ENCODE data around the gene FAM161B.
A peak's percentile ranks its signal among the peaks of the same experiment; 100 is the strongest.
"Not testable (repeated sequence)": the region's sequence is repeated elsewhere in the genome, so short reads cannot be mapped to it uniquely, and the experiment has no call there.

The FAM161B gene

GRCh38 chr14:73949752-73950734 lies at the start of gene FAM161B, which contains the start of gene COQ6:
FAM161B (minus strand) TSS chr14:73950094; CDS start chr14:73950026, 68 bp downstream.
COQ6 (plus strand) TSS chr14:73950302; CDS start chr14:73950333, 31 bp downstream.
- FAIRE-seq, result peak; percentile 30

DNA sequence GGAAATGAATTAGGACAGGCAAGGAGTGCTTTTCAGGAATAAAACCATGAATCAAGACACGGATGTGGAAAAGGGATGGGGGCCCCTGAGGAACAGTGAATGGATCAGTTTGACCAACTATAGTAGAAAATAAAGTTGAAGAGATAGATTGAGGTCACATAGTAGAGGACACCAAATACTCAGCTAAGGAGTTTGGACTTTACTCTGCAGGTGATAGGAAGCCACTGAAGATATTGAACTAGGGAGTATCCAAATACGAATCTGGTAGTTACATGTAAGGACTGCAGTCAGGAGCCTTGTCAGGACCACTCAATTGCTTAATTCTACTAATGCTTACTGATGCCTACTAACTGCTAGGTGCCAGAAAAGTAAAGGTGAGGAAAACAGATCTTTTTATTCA lies 48.8 kb upstream of the FAM161B start:
- no peak for FAIRE-seq

GRCh38 chr14:73997944-73998447 lies 48.1 kb upstream of the FAM161B start:
- no peak for FAIRE-seq

DNA sequence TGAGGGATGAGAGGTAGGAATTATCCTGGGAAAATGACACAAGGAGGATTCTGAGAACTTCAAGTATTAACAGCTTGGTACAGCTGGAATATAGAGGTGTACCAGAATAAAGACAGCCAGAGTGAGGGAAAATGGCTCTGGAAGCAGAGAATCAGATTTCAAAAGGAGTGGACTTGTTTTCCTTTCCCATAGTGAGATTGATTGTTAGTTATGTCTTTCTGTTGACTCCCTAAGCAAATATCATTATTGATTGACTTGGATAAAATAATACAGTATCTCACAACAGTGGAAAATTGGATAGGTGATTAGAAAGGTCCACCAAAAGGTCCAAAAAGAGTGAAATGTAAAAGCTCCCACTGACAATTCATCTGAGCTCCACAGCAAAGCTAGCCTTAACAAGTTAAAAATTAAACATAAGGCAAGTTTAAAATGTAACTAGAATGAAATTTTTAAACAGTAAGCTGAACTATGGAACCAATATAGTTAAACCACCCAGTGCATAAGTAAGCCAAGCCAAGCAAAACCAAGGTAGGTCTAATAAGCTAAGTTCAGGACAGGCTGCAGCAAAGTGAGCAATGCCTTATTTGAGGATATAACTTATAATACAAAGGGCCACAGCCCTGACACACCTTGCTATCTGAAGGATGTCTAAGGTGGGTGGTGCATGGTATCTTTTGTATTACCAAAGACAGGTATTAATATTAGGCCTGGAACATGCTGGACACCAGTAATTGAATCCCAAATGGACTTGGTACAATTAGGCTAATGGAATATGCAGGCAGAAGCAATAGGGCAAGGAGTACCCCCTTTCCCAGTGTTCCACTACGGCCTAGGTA lies 47.4 kb upstream of the FAM161B start:
- no peak for FAIRE-seq

DNA sequence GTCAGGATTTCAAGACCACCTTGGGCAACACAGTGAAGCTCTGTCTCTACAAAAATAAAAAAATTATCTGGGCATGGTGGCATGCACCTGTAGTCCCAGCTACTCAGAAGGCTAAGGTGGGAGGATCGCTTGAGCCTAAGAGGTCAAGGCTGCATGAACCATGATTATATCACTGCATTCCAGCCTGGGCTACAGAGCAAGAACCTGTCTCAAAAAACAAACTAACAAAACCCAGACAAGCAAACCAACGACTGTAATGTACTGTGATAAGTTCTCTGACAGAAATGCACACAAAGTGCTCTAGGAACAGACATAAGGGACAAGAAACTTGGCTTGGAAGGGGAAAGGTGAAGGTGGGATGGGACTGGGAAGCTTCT lies 46.8 kb upstream of the FAM161B start:
- no peak for FAIRE-seq

- FAIRE-seq, result no peak
Measured at GRCh38 chr14:73995977-73996378, 46.1 kb upstream of the FAM161B start.

- not testable (repeated sequence) for FAIRE-seq
Measured at GRCh38 chr14:73994926-73995325, 45.0 kb upstream of the FAM161B start.

GRCh38 chr14:73991092-73991491 lies 41.2 kb upstream of the FAM161B start:
- no peak for FAIRE-seq

GRCh38 chr14:73988656-73989055 lies 38.8 kb upstream of the FAM161B start:
- not testable (repeated sequence) for FAIRE-seq

GRCh38 chr14:73988065-73988464 lies 38.2 kb upstream of the FAM161B start:
- no peak for FAIRE-seq

DNA sequence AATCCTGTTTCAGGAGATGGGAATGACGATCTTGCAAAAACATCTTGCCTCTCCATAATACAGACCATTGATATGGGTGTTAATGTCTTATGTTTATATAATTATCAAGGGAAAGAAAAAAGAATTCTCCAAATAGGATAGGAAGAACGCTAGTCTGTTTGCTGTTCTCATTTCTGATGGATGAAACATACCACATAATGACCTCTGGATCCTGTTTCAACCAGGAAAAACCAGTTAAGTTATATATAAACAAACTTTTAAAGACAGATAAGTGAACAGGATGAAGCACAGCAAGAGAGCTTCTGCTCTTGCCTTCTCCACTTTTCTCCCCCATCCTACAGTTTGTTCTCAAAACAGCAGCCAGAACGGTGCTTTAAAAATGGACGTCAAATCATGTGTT lies 28.0 kb upstream of the FAM161B start:
- FAIRE-seq, result no peak

DNA sequence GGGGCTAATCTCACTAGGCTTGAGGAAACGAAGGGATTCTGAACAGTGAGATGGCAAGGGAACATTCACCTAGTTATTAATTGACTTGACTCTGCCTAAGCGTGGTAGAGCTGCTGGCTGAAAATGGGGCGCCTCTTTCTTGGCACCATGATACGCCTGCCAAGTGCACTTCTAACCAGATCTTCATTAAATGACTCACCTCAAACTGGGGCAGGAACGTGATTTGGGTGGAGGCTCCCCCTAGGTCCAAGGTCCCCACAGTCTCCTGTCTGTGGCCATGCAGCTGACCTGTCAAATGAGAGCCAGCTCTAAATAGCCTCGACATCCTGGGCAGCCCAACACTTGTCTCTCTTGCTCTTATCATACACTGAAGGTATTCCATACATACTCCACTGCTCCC lies 26.2 kb upstream of the FAM161B start:
- no peak for FAIRE-seq

- FAIRE-seq, result no peak
Measured at GRCh38 chr14:73973497-73973896, 23.6 kb upstream of the FAM161B start.

GRCh38 chr14:73968885-73969284 lies 19.0 kb upstream of the FAM161B start:
- FAIRE-seq, result no peak

- FAIRE-seq, result no peak
Measured at GRCh38 chr14:73965216-73965615, 15.3 kb upstream of the FAM161B start.

DNA sequence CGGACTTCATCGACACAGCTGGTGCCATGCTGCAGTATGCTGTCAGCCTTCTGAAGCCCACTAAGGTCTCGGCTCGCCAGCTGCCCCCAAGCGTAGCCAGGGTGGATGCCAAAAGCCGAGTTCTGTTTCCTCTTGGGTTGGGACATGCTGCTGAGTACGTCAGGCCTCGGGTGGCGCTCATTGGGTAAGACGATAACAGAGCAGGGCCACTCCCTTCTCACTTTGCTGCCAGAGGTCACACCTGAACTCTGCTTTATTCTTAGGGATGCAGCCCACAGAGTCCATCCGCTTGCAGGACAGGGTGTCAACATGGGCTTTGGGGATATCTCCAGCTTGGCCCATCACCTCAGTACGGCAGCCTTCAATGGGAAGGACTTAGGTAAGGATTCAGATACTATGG lies 11.3 kb upstream of the FAM161B start:
- no peak for FAIRE-seq

DNA sequence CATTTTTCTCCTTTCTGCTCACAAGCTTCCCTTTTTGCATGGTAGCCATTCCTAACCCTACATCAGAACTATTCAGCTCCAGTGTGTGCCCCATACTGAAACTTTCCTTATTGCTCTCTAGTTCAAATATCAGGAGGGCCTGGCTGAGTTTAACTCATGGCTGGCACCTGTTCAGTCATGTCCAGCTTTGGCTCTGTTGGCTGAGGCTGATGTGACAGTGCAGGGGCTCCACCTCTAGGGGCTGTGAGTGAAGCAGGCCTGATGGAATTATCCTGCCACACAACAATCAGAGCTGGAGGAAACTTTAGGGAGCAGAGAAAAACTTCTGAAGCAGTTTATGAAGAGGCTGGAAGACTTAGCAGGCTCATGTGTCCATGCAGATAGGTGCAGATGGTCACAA lies 8.7 kb upstream of the FAM161B start:
- FAIRE-seq, result no peak

- FAIRE-seq, result no peak
Measured at GRCh38 chr14:73955674-73956073, 5.8 kb upstream of the FAM161B start.

DNA sequence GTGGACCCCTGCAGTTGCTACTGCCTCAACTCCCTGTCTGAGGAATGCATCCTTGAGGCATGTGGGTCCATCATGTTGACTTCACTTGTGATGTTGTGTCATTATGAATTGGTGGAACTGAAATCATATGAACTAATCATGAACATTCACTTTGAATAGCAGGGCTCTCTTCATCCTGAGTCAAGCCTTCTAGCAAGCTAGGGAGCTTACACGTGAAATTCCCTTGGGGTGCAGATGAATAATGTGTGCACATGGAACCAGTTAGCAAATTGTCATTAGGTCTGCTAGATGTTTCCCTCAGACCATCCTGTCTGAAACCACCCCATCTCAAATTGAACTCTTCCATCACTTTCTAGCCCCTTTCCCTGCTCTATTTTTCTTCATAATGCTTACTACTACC lies 3.8 kb upstream of the FAM161B start:
- FAIRE-seq, result no peak

GRCh38 chr14:73945159-73945670 lies 4.7 kb downstream of the FAM161B start:
- FAIRE-seq, result no peak

- FAIRE-seq, result no peak
Measured at GRCh38 chr14:73944432-73945158, 5.3 kb downstream of the FAM161B start.

- FAIRE-seq, result no peak
Measured at GRCh38 chr14:73943083-73943482, 6.8 kb downstream of the FAM161B start.

Data from islet of Langerhans (tissue), 1 donor.